Body of pancreas (tissue), 4 donors: ENCODE data around the gene COBL.

Experiments used
- POLR2A ChIP-seq, 3 donors: fragments of 450-650 bp; IDR thresholded peaks; one replicate each; pipeline ENCODE4 v1.6.1; 2016; ENCODE audit warnings: antibody characterized with exemption in 3 of 3, mild to moderate bottlenecking in 2 of 3
- TF ChIP-seq, protein P1 (sequence below), 7 experiments: fragments of 450-650 bp in 4 of 7; fragments of 200-600 bp in 3 of 7; sonication (generic) in 3 of 7; IDR thresholded peaks; one replicate each; pipeline ENCODE4 v1.5.1; 2016 to 2019; ENCODE audit warnings: antibody characterized with exemption in 7 of 7

DNA sequence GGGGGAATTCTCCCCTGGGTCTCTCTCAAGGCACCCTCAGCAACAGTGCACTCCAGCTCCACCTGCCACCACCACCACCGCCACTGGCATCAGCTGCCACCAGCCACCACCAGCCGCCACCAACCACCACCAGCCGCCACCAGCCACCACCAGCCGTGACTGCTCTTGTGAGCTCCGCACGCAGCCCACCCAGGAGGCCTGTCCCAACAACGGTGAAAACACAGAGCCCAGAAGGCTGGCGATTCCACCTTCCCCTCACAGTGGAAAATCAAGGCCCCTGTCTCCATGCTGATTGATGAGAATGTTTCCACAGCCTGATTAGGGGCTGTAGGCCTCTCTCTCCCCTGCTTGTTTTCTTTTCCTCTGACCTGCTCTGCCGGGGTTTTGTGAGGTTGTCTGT is 41.1 kb downstream of the COBL start:
- TF ChIP-seq, protein P1, sequence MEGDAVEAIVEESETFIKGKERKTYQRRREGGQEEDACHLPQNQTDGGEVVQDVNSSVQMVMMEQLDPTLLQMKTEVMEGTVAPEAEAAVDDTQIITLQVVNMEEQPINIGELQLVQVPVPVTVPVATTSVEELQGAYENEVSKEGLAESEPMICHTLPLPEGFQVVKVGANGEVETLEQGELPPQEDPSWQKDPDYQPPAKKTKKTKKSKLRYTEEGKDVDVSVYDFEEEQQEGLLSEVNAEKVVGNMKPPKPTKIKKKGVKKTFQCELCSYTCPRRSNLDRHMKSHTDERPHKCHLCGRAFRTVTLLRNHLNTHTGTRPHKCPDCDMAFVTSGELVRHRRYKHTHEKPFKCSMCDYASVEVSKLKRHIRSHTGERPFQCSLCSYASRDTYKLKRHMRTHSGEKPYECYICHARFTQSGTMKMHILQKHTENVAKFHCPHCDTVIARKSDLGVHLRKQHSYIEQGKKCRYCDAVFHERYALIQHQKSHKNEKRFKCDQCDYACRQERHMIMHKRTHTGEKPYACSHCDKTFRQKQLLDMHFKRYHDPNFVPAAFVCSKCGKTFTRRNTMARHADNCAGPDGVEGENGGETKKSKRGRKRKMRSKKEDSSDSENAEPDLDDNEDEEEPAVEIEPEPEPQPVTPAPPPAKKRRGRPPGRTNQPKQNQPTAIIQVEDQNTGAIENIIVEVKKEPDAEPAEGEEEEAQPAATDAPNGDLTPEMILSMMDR (IDR thresholded peaks at IDR 0.05), result no peak
- no peak for TF ChIP-seq POLR2A (IDR thresholded peaks at IDR 0.05)
